Adrenal gland (tissue), 5 donors: ENCODE data around the gene MTMR8.

Source experiments
- POLR2A ChIP-seq, 2 donors: fragments of 450-650 bp; IDR thresholded peaks; one replicate each; pipeline ENCODE4 v1.6.1; 2017; ENCODE audit warnings: antibody characterized with exemption in 2 of 2, mild to moderate bottlenecking in 2 of 2, moderate library complexity in 1 of 2
- TF ChIP-seq, protein P1 (sequence below), 6 experiments: fragments of 450-650 bp in 4 of 6; fragments of 200-600 bp in 2 of 6; sonication (generic) in 1 of 6; IDR thresholded peaks; 1 replicate in 5 of 6; 2 replicates in 1 of 6; pipeline versions ENCODE4 v1.5.1 to v1.8.0; 2016 to 2021; ENCODE audit warnings: antibody characterized with exemption in 6 of 6, mild to moderate bottlenecking in 2 of 6, moderate library complexity in 1 of 6
- donor health status: DM: no; HTN: no; CAD: no.

DNA sequence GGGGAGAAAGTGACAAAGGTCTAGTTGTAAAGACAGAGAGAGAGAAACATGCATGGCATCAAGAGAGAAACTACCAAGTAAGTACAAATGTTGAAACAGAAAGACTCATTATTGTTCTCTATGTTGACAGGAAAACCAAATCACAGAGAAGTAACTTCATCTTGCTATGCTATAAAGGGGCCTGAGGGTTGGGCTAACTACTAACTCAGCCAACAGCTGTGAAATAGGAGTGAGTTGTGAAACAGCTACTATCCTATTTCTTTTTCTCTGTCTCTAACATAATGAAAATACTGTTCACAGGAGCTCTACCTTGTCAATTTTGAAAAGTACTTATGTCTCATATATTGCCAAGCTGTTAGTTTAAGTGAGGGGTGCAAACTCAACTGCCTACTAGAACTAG is 65.0 kb downstream of the MTMR8 start:
- no peak for TF ChIP-seq POLR2A (IDR thresholded peaks at IDR 0.05)
- TF ChIP-seq, protein P1, sequence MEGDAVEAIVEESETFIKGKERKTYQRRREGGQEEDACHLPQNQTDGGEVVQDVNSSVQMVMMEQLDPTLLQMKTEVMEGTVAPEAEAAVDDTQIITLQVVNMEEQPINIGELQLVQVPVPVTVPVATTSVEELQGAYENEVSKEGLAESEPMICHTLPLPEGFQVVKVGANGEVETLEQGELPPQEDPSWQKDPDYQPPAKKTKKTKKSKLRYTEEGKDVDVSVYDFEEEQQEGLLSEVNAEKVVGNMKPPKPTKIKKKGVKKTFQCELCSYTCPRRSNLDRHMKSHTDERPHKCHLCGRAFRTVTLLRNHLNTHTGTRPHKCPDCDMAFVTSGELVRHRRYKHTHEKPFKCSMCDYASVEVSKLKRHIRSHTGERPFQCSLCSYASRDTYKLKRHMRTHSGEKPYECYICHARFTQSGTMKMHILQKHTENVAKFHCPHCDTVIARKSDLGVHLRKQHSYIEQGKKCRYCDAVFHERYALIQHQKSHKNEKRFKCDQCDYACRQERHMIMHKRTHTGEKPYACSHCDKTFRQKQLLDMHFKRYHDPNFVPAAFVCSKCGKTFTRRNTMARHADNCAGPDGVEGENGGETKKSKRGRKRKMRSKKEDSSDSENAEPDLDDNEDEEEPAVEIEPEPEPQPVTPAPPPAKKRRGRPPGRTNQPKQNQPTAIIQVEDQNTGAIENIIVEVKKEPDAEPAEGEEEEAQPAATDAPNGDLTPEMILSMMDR (IDR thresholded peaks at IDR 0.05) = no peak
